Calu3 (cell line): Measurements from ENCODE around the gene TM7SF2. TPM values are rescaled to one million over a fixed set of nuclear protein-coding genes. Genes with fewer than 3 reads are reported as not detected.

Source experiments
- BruUV-seq: library from RNA; stranded (reverse); fragments of 400-500 nt; replicated peaks from 2 replicates; lab custom pipeline; 2021; lab: Mats Ljungman, UMichigan
- CTCF ChIA-PET: fragments of 300-600 bp; sonication (Branson Sonifier 250); formaldehyde crosslinking; loops from one replicate; lab custom pipeline; 2022; ENCODE audit warnings: antibody characterized with exemption; lab: Charles Lee
- DNase-seq: peaks from one replicate; pipeline ENCODE4 v3.0.0; 2022
- H3K27ac Mint-ChIP-seq: one replicate; pipeline ENCODE4 v1.8.0; 2022; ENCODE audit warnings: mixed read lengths; ENCODE audit not compliant: unreplicated experiment
- H3K27me3 Mint-ChIP-seq: one replicate; pipeline ENCODE4 v1.8.0; 2022; ENCODE audit warnings: mixed read lengths; ENCODE audit not compliant: unreplicated experiment
- H3K36me3 Mint-ChIP-seq: one replicate; pipeline ENCODE4 v1.8.0; 2022; ENCODE audit warnings: mild to moderate bottlenecking, moderate library complexity, mixed read lengths; ENCODE audit not compliant: insufficient read depth, unreplicated experiment
- H3K4me1 Mint-ChIP-seq: one replicate; pipeline ENCODE4 v1.8.0; 2022; ENCODE audit warnings: mild to moderate bottlenecking, low read depth, mixed read lengths; ENCODE audit not compliant: unreplicated experiment
- H3K4me3 Mint-ChIP-seq: one replicate; pipeline ENCODE4 v1.8.0; 2022; ENCODE audit warnings: mild to moderate bottlenecking, low read depth, moderate library complexity, mixed read lengths; ENCODE audit not compliant: unreplicated experiment
- H3K9me3 Mint-ChIP-seq: one replicate; pipeline ENCODE4 v1.8.0; 2022; ENCODE audit warnings: low read depth, mixed read lengths; ENCODE audit not compliant: unreplicated experiment
- CTCF ChIP-seq: fragments of 200-600 bp; IDR thresholded peaks from one replicate; pipeline ENCODE4 v1.8.0; 2022; ENCODE audit warnings: antibody characterized with exemption; ENCODE audit not compliant: unreplicated experiment
- intact Hi-C: fragments of 100-400 bp; cut with micrococcal nuclease; formaldehyde crosslinking; loops from one replicate; pipeline ENCODE4 v1.10.0; 2022; ENCODE audit not compliant: unreplicated experiment
- total RNA-seq: library from RNA; stranded (reverse); gene quantifications from 2 replicates; pipeline ENCODE4 v1.2.3, GENCODE V29; 2022

The TM7SF2 gene
- total RNA-seq, 1 experiment from 2014 or later: 41.2 TPM

DNA sequence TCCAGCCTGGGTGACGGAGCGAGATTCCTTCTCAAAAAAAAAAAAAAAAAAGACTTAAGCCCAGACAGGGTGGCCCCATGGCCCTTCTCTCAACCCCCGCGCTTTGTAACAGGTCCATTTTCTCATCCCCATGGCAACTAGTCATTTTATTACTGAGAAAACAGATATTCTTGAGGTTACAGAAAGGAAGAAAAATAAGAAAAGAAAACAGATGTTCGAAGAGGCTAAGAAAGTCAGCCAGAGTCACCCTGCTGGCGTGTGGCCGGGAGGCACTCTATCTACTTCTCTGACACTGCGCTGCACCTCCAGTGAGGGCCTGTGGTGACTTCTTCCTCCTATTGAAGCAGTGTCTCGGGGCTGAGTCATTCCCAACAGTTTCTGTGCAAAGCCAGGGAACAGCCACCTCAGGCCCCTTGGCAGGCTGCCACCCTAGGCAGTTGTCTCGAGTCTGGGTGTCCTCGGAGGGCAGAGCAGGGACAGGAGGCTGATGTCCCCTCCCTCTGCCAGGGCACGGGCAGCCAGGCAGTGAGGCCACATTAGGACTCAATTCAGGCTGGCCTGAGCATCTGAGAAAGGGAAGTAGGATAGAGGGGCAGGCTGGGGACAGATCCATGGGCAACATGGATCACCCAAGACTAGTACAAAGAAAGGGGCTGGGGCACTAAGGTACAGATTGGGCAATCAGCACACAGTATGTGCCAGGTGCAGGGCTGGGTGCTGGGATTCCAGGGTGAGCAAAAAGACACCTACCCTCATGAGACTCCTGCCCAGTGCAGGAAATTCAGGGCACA, 39.0 kb downstream of the TM7SF2 start:
- H3K9me3 Mint-ChIP-seq: no peaks in the 10 kb centered on the region
- intact Hi-C loops: loop anchor here (2.0 kb wide), 2 partner anchors 16 to 30 kb away; partner anchors contain the start of genes CAPN1 and SYVN1
- peak overlapping the region; percentile 24 for H3K4me3 Mint-ChIP-seq
- H3K36me3 Mint-ChIP-seq: no peaks in the 10 kb centered on the region
- CTCF ChIA-PET: no interaction called here
- DNase-seq: peak; percentile 96
- no peak for TF ChIP-seq CTCF
- H3K4me1 Mint-ChIP-seq: peaks cover 45% of the 10 kb centered on the region
- no TSS peak for BruUV-seq
- no peaks in the 10 kb centered on the region for H3K27me3 Mint-ChIP-seq
- H3K27ac Mint-ChIP-seq: peak overlapping the region; percentile 57

- Mint-ChIP-seq H3K4me3 (peak overlapping the region; percentile 24), H3K27me3 (no peaks in the 10 kb centered on the region), H3K36me3 (no peaks in the 10 kb centered on the region), H3K27ac (peak overlapping the region; percentile 57), H3K9me3 (no peaks in the 10 kb centered on the region), H3K4me1 (peaks cover 45% of the 10 kb centered on the region)
- no peak for DNase-seq
- CTCF ChIA-PET: no interaction called here
- intact Hi-C loops: loop anchor here (2.0 kb wide), 2 partner anchors 17 to 29 kb away; partner anchors contain the start of genes CAPN1 and SYVN1
- no peak for TF ChIP-seq CTCF
- BruUV-seq: no TSS peak
Measured at GRCh38 chr11:65151331-65151899, 39.7 kb downstream of the TM7SF2 start.

GRCh38 chr11:65152122-65152521, 40.5 kb downstream of the TM7SF2 start:
- no TSS peak for BruUV-seq
- H3K27ac Mint-ChIP-seq: no peak overlapping the region
- intact Hi-C loops: no loop called here
- TF ChIP-seq CTCF: no peak
- peaks cover 45% of the 10 kb centered on the region for H3K4me1 Mint-ChIP-seq
- DNase-seq: no peak
- no peaks in the 10 kb centered on the region for H3K27me3 Mint-ChIP-seq
- H3K4me3 Mint-ChIP-seq: no peak overlapping the region
- H3K36me3 Mint-ChIP-seq: no peaks in the 10 kb centered on the region
- CTCF ChIA-PET: interaction anchor here (1.2 kb wide), 1 partner anchor 17 kb away, joined by 4 read pairs; no protein-coding TSS in a partner anchor
- no peaks in the 10 kb centered on the region for H3K9me3 Mint-ChIP-seq

DNA sequence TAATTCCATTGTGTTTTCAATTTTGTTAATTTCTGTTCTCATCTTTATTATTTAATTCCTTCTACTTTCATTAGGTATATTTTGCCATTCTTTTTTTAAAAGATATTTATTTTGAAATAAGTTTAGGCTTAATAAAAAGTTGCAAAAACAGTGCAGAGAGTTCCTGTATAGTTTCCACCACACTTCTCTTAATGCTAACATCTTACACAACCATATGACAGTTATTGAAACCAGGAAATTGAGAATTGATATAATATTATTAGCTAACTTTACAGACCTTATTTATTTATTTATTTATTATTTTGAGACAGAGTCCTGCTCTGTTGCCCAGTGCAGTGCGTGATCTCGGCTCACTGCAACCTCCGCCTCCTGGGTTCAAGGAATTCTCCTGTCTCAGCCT, 44.6 kb downstream of the TM7SF2 start:
- no peak overlapping the region for H3K4me3 Mint-ChIP-seq
- no peak for DNase-seq
- no peaks in the 10 kb centered on the region for H3K36me3 Mint-ChIP-seq
- no TSS peak for BruUV-seq
- H3K27me3 Mint-ChIP-seq: no peaks in the 10 kb centered on the region
- no peak overlapping the region for H3K27ac Mint-ChIP-seq
- no peak for TF ChIP-seq CTCF
- H3K9me3 Mint-ChIP-seq: no peaks in the 10 kb centered on the region
- CTCF ChIA-PET: no interaction called here
- intact Hi-C loops: no loop called here
- H3K4me1 Mint-ChIP-seq: peaks cover 26% of the 10 kb centered on the region
